GM19395 (cell line): ENCODE results near the gene ZNF91.
"Not testable (repeated sequence)": the region's sequence is repeated elsewhere in the genome, so short reads cannot be mapped to it uniquely, and the experiment has no call there.

Experiments used
- ATAC-seq: cut with Tn5 transposase; IDR thresholded peaks from one replicate; pipeline ENCODE4 v1.9.1; 2021; ENCODE audit warnings: mild to moderate bottlenecking, moderate library complexity; ENCODE audit not compliant: unreplicated experiment

Gene ZNF91

DNA sequence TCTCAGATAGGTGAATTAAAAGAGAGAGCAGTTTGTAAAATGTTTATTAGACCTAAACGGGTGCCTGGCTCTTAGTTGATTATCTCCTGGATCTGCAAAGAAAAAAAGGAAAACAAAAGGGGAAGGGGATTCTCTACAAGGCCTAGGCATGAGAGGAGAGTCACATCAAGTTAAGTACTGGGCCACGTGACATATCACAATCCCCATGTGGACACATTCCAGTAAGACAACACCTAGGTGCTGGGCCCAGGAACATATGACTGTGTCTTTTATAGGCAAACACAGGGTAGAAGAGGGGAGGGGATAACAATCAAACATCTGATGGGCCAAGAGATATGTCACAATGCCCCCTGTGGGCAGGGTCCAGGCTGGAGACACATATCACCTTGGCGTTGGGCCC, 4.2 kb upstream of the ZNF91 start:
- ATAC-seq: no peak

- peak; percentile 7 for ATAC-seq
Measured at GRCh38 chr19:23395722-23396117, 449 bp upstream of the ZNF91 start.

- no peak for ATAC-seq
Measured at GRCh38 chr19:23394511-23394910, 760 bp downstream of the ZNF91 start.

- no peak for ATAC-seq
Measured at GRCh38 chr19:23393121-23393520, 2.1 kb downstream of the ZNF91 start.

DNA sequence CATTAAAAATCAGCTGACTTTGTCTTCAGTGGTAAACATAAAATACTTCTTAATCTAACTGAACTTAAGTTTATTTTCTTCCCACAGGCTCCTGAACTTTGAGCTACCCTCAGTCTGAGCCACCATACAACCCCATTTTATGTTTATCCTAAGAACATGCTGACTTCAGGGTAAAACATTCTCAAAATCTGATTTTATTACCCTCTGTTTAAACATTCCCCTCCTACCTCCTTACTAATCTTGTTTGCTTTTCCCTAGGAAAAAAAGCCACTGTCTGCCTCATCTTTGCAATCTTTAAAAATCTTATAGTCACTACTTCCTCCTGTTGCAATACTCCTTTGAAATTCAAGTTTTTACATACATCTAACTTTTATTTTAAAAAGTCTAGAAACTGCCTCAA, 4.0 kb downstream of the ZNF91 start:
- no peak for ATAC-seq

DNA sequence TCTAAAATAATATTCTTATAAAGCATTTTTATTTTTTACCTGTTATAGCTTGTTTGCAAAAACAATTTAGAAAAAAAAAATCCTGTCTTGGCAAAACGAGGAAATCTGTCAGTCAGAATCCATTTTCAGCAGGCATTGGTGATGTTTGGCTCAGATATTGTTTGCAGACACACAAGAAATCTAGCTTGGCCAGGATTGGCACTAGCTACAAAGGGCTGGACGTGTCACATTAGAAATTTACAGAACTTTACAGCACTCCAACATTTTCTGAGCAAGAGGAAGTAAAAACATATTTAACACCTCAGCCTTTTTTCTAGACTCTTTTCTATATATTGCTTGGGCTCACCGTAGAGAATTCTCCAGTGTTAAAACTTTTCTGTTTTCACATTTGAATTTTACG, 9.9 kb downstream of the ZNF91 start:
- ATAC-seq: no peak

DNA sequence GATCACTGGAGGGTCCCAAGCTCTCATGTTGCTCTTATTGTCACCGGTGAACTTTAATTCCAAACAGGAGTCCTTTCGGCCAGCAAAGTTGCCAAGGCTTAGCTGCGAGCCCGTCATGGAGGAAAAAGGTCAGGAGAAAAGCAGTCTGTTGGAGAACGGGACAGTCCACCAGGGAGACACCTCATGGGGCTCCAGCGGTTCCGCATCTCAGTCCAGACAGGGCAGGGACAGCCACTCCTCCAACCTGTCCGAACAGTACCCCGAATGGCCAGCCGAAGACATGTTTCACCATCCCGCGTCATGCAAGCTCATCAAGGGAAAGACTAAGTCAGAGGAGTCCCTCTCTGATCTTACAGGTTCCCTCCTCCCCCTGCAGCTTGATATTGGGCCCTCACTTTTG, 10.4 kb downstream of the ZNF91 start:
- ATAC-seq: no peak

DNA sequence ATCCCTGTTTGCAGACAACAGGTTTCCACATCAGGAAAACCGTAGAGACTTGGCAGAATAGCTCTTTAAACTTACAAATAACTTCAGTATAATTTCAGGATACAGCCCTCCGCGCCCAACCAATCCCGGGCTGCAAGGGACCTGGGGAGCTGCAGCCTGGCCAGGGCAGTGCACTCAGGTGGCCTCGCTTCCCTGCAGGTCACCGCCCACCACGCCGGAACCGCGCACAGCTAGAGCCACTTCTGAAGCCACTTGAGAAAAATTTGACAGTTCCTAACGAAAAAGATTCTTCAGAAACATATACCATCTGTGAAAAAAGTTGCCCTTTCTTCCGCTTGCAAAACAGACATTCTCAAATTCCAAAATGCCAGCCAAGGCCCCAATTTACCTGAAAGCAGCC, 11.1 kb downstream of the ZNF91 start:
- ATAC-seq: no peak

GRCh38 chr19:23382955-23383354, 12.3 kb downstream of the ZNF91 start:
- no peak for ATAC-seq

GRCh38 chr19:23381114-23381513, 14.2 kb downstream of the ZNF91 start:
- no peak for ATAC-seq

DNA sequence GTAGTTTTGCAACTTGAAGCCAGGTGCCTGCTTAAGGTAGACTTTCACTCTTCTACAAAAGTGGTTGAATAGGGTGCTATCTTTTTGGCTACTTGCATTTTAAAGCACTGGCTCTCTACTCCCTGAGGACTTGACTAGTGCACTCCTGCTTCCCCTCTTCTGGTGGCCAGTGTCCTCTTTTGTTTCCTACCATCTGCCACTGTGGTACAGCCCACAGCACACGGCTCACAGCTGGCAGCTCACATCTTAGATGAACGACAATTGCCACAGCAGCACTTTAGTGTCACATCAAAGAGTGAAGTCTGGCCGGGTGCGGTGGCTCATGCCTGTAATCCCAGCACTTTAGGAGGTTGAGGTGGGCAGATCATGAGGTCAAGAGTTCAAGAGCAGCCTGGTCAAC, 15.6 kb downstream of the ZNF91 start:
- not testable (repeated sequence) for ATAC-seq

DNA sequence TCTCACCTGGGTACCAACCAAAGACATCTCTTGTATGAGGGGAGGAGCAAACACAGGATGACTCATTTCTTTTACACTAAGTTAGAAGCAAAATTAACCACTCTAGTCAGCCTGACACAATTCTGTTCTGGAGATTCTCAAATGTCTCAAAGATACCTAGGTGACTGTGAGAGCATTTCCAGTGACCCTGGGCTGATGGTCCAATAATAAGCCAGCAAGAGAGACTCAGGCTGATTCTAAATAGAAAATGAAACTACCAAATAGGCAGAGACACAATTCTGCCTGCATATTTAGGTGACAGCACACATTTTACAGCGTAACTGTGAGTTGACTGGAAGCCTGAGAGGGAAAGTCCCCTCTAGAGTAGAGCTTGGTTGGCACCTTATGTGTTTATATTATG, 16.3 kb downstream of the ZNF91 start:
- no peak for ATAC-seq

DNA sequence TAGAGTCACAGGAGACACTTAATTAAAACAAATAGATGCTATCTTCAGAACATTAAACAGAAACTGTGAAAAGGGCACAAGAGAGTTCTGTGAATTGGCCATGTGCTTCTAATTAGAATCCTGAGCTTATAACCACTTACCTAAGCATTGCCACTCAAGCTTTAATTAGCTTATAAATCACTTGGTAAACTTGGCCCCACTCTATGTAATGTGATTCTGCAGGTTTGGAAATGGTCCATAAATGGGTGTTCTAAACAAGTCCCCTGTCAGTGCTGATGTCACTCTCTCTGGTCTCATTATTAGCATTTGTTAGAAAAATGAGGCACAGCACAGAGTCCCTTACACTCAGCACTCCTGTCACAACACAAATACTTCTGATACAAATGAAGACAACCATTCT, 18.0 kb downstream of the ZNF91 start:
- no peak for ATAC-seq

GRCh38 chr19:23366437-23366836, 28.8 kb downstream of the ZNF91 start:
- no peak for ATAC-seq

GRCh38 chr19:23366031-23366430, 29.2 kb downstream of the ZNF91 start:
- ATAC-seq: not testable (repeated sequence)

- no peak for ATAC-seq
Measured at GRCh38 chr19:23365222-23365621, 30.0 kb downstream of the ZNF91 start.

DNA sequence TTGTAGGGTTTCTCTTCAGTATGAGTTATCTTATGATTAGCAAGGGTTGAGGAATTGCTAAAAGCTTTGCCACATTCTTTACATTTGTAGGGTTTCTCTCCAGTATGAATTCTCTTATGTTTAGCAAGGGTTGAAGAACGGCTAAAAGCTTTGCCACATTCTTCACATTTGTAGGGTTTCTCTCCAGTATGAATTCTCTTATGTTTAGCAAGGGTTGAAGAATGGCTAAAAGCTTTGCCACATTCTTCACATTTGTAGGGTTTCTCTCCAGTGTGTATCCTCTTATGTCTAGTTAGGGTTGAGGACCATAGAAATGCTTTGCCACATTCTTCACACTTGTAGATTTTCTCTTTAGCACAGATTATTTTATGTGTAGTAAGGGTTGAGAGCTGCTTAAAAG, 33.4 kb downstream of the ZNF91 start:
- not testable (repeated sequence) for ATAC-seq

GRCh38 chr19:23351806-23352205, 43.5 kb downstream of the ZNF91 start:
- no peak for ATAC-seq

DNA sequence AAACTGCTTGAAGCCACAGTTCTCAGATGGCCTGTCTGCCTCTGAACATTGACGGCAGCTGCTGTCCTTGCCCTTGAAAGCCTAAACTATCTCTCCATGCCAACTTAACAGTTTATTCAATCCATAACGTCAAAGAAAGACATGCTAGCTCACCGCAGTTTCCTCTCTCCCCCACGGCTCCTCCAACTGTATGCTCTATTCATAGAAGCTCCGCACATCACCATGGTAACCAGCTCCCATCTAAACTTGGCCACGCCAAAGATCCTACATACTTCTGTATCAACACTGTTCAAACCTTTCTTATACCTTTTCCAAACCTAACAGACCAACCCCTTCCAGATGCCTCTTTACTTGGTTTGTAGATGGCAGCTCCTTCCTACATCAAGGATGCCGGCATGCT, 48.6 kb downstream of the ZNF91 start:
- ATAC-seq: no peak

GRCh38 chr19:23345838-23346237, 49.4 kb downstream of the ZNF91 start:
- no peak for ATAC-seq

GRCh38 chr19:23343434-23344010, 51.7 kb downstream of the ZNF91 start:
- ATAC-seq: no peak

GRCh38 chr19:23328211-23328610, 67.1 kb downstream of the ZNF91 start:
- ATAC-seq: no peak

DNA sequence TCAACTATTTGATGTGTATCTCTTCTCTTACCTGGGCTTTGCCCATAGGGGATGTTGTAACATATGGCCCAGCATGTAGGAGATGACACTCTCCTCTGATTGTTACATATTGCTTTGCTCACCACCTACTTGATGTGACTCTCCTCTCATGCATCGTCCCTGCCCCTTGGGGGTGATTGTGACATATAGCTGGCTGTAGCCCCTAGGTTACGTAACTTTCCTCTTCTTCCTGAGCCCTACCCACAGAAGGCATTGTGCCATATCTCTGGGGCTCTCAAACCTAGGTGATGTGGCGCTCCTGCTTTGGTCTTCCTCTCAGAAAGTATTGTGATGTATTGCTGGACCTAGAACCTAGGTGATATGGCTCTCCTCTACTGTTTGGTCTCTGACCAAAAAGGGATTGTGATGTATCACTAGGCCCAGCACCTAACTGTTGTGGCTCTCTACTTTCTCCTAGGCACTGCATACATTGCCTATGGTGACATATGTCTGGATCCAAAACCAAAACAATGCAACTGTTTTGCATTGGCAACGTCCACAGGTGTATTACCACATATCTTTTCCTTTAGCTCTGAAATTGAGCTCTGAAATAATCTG, 73.2 kb downstream of the ZNF91 start:
- ATAC-seq: no peak
